HG03439 (cell line): ENCODE measurements around the gene RRP36.
"Not testable (repeated sequence)": the region's sequence is repeated elsewhere in the genome, so short reads cannot be mapped to it uniquely, and the experiment has no call there.

ENCODE experiments used
- ATAC-seq: cut with Tn5 transposase; IDR thresholded peaks from one replicate; pipeline ENCODE4 v1.9.1; 2021; ENCODE audit warnings: mild to moderate bottlenecking, moderate library complexity; ENCODE audit not compliant: unreplicated experiment

The RRP36 gene

DNA sequence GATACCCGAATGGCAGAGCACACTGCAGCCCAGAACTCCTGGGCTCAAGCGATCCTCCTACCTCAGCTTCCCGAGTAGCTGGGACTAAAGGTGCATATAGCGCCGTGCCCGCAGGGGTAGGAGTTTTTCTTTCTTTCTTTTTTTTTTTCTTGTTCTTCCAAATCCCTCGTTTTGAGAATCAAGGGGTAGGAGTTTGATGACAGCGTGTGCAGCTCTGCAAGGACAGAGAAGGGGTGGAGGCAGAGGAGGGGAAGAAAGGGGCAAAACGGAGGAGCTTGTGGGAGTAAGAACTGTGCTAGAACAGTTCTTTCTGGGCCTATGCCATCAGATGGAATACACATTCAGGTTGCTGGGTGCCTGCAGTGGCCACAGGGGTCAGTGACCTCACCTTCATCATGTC lies 15.3 kb downstream of the RRP36 start:
- ATAC-seq = no peak

DNA sequence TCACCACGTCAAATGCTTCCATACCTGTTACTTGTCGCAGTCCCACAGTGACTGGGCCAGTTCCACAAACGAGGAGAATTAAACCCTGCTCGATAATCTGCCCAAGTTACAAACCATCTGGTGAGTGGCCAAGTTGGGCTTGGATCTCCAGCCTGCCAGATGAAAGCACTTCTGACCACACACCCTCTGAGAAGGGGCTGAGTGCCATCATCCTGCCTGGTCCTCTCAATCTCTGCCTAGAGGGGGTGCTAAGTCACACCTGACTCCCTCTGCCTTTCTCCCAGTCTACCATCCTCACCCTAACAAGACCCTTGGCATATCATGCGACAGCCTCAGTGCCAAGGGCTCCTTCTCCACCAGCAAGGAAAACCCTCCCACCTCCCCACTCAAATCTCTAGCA lies 15.8 kb downstream of the RRP36 start:
- no peak for ATAC-seq

DNA sequence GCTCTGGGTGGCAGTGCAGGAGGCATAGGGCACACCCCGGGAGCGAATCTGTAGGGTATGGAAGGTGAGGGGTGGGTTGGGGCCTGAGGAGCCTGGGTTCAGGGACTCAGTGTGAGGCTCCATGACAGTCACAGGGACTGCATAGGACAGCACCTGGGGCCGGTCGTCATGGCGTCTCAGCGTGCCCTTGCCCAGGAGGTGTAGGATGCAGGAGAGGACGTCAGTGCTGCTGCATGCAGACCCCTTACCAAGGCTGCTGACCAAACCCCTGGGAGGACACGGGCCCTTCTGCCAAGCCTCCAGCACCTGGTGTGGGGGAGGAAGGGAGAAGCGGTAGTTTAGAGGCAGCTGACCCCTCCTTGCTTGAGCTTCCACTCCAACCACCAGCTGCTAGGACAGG lies 16.3 kb downstream of the RRP36 start:
- ATAC-seq = no peak

DNA sequence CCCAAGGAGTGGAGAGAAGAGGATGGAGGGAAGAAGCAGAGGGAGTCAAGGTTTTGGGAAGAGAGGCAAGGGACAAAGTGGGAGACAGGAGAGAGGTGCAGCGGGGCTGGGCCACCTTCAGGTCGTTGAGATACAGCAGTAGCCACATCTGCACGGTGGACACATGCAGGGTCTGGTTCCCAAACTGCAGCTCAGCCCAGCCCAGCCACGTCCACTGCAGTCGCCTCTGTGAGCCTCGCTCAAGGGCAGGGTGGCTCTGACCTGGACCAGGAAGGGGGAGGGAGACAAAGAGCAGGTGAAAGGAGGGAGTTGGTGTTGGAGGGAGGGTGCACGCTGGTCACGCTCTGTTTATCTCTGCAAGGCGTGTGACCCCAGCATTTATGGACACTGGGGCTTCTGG lies 17.3 kb downstream of the RRP36 start:
- ATAC-seq = no peak

DNA sequence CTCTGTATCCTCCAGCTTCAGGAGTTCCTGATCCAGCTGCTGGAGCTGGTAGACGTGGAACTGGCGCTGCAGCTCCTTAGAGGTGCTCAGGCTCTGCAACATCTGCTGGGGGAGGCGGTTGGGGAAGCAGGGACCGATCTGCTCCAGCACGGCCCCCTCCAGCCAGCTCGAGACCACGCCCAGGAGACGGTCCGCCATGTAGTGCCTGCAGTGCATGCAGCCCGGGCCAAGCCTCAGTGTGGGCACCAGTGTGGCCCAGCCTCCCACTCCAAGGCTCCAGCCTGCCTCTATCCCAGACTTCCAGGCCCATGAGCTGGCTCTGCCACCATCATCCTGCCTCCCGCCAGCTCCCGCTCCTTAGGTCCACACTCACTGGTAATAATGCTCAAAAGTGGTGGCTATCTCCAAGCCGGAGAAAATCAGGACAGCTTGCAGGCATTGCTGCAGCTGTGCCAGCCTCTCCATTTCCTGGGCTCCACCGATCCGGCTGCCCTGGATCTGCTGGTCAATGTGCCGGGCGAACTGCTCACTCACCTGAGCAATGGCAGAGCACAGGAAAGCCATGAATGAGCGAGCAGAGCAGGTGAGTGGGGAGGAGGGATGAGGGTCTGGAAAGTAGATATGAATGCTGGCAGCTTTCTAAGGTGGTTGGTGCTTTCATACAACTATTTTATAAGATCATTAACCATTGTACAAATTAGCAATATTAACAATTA lies 19.3 kb downstream of the RRP36 start:
- ATAC-seq = no peak

DNA sequence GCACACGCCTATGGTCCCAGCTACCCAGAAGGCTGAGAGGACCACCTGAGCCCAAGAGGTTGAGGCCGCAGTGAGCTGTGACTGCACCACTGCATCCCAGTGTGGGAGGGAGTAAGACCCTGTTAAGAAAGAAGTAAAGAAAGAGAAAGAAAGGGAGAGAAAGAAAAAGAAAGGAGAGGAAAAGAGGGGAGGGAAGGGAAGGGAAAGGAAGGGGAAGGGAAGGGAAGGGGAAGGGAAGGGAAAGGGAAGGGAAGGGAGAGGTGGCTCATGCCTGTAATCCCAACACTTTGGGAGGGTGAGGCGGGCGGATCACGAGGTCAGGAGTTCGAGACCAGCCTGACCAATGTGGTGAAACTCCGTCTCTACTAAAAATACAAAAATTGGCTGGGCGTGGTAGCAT lies 20.1 kb downstream of the RRP36 start:
- not testable (repeated sequence) for ATAC-seq

DNA sequence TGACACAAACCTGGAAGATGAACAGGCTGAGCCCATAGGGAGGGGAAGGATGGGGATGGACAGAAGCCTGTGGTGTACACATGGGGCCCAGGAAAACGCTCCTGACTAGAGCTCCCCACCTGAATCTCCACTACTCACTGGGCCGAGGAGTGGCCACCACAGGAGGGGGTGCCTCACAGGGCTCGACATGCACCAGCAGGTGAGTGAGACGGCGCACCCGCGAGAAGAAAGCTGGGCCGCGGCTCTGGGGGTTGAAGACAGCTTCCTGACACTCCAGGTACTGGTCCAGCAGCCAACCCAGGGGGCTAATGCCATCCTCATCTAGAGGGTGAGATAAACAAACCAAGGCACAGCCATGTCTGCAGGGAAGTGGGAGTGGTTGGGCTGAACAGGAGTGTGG lies 21.9 kb downstream of the RRP36 start:
- no peak for ATAC-seq

DNA sequence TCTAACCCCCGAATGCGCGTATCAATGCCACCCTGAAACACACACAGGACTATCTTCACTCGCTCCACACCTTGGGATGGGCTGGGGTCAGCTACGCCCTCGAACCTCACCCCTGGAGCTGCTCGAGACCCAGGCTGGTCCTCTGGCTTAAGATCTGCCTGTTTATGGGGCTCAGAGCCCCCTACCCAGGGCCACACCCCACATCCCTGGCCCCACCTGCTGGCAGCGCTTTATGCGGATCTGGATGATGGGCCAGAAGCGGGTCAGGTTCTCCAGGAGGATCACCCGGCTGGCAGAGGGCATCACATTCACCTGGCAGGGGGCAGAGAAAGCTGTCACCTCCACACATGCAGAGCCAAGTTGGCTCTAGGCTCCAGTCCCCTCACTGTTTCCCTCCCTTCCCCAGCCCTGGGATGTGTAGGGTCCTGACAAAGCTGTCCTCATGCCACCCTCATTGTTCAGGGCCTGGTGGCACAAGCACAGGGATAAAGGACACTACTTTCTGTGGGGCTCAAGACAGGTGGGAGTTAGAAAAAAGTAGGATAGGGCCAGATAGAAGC lies 24.0 kb downstream of the RRP36 start:
- no peak for ATAC-seq

DNA sequence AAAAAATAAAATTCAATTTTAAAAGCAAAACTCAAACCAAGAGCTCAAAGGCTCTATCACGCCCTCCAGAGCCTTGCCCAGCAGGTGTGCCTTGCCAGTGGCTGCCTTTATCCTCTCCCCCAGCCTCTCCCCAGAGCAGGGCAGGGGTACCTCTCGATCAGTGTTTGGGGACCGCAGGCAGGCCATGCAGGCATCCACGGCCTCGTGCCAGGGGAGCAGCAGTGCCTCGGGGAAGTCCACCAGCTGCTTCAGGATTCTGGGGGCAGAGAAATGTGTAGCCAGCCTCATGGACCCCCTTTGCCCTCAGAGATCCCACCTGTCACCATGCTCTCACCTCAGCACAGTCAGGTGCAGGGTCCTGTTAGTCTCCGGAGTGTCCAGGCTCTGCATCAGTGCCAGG lies 26.6 kb downstream of the RRP36 start:
- no peak for ATAC-seq

DNA sequence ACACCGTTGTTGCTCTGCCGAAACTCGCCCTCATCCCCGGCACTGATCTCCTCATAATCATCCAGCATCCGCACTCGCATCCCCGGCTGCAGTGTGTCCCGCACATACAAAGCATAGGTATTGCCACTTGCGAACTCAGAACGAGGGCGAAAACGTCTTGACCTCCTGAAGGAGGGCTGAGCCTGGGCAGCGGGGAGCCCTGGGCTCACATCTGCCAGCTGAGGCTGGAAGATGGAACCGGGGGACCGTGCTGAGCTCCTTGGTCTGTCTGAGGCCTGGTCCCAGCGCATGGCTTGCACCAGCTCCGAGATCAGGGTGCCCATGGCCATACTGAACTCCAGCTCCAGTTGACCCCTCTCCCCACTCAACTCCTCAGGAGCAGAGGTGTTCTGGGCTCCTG lies 29.6 kb downstream of the RRP36 start:
- no peak for ATAC-seq

DNA sequence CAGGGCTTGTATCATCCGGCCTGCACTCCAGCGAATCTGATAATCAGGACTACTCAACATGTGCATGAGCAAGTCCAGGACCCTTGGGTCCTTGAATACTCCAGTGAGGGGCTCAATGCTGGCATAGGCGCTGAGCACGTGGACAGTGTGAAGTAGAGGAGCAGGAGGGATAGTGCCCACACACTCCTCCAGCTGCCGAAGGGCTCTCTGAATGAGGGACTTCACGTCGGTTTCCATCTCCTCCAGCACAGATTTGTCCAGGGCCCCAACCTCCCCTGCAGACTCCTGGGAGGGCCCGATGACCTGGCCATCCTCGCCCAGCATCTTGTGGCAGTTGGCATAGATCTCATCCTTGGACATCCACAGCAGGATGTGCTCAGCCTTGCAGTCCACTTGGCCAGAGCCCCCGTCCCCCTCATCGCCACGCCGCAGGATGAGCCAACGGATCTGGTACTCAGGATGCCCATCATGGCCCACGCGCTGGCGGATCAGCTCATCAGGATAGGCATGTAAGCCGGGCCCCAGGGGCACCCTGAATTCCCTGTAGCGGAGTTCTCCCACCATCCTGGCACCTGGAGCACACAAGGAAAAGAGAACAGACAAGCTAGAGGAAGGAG lies 30.9 kb downstream of the RRP36 start:
- ATAC-seq = no peak

DNA sequence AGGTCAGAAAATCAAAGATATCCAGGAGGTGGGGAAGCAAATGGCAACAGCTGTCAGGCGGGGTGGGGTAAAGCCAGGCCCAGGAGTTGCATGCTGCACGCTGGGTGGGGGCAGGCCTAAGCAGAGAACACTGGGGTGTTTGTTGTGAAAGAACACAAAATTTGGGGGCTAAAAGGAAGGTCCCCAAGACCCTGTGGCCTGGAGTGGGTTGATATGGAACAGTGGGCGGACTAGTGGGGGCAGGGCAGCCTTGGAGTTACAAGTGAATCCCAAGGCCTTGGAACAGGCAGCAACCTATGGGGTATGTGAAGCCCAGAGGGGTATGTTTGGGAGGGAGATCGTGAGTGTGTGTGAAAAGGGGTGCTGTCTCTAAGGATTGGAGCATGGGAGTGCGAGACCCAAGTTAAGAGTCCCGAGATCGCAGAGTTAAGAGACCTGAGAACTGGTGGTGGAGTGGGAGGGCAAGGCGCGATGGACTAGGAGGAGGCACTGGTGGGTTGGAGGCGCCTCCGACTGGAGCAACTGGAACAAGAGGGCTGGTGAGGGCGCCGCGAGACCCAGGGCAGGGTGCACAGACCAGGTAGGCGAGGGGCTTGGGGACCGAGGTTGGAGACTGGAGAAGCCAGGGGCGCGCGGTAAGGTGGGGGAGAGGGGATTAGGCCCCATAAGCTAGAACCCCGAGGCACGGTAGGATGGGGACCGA lies 31.6 kb downstream of the RRP36 start:
- peak; percentile 4 for ATAC-seq

DNA sequence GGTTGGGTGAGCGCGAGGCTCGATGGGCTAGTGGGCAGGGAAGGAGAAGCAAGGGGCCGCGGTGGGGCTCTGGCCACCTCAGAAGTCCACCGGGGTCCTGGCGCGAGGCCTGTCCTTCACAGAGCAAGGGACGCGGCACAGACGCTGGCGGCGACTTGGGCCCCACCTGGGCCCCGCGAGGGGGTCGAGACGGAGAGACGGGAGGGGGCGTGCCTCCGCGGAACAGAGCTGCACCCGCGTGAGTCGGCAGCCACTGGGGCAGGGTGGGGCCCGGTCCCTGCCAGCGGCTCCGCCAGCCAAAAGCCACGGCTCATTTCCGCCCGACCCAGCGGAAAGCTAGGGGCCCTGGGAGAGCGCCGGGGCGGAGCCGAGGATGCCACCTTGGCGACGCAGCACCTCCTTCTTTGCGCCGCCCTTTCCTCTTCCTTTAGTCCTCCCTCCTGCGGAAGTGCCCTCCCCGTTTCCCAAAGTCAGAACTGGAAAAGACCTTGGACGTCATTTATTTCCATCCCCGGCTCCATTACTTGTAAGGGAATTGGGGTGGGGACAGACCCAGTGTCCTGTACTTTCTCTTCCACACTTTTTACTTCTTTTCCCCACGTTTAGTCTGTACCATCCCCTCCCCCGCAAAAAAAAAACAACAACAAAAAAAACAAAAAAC lies 32.3 kb downstream of the RRP36 start, which contains the start of gene CUL7:
CUL7 (minus strand) TSS at position 307 of the 661 bp plus-strand sequence. CDS start 1,063 bp downstream, outside the sequence.
- peak; percentile 78 for ATAC-seq

DNA sequence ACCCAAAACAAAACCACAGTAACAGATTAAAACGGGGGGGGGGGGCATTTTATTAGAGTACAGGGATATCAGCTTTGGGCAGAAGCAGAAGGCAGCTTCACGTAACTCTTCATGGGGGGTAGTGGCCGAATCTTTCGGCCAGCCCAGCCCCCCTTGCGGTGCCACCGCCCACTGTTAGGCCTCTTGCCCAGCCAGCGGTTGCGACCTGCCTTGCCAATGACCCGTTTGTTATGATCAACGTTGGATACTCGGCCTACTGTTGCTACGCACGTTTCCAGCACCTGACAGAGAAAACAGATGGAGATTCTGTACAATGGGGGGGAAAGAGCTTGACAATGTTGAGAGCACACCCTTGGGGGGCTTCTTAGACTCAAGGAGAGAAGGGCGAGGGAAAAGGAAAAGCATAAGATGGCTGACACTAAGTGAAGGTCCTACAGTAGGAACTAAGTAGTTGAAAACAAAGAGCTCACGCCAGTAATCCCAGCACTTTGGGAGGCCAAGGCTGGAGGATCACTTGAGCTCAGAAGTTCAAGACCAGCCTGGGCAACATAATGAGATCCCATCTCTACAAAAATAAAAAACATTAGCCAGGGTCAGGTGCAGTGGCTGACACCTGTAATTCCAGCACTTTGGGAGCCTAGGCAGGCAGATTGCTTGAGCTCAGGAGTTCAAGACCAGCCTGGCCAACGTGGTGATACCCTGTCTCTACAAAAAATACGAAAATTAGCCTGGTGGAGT lies 33.0 kb downstream of the RRP36 start:
- ATAC-seq = no peak

DNA sequence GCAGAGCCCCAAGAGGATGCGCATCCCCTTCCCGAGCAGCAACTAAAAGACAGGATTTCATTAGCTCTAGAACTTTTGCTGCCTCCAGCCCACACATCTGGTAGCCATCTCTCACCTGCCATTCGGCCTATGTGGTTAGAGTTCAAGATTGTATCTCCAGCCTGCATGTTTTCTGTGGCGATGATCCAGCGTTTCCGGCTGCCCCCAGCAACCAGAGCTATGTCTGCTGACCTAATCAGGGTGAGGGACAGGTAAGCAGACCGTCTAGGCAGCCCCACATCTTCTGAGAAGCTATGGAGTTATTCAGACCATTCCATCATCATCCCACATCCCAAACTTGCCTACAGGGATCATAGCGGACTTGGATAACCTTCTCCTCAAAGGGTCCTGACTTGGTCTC lies 34.5 kb downstream of the RRP36 start:
- ATAC-seq = no peak

DNA sequence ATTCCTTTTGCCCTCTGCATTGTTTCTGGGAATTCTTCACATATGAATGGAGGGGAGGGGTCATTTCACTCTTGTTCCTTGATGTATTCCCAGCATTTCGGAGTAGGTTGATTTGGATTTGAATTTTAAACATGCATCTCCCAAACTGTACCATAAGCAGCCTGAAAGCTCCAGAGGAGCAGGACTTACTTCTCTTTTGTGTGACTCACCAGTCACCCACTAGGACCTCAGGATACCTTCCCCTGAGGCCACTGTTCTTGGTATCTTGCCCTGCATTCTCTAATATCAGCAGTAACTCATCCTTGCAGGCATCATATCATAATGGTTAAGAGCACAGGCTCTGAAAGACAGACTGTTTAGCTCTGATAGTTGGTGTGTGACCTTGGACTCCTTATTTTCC lies 37.1 kb downstream of the RRP36 start:
- no peak for ATAC-seq

DNA sequence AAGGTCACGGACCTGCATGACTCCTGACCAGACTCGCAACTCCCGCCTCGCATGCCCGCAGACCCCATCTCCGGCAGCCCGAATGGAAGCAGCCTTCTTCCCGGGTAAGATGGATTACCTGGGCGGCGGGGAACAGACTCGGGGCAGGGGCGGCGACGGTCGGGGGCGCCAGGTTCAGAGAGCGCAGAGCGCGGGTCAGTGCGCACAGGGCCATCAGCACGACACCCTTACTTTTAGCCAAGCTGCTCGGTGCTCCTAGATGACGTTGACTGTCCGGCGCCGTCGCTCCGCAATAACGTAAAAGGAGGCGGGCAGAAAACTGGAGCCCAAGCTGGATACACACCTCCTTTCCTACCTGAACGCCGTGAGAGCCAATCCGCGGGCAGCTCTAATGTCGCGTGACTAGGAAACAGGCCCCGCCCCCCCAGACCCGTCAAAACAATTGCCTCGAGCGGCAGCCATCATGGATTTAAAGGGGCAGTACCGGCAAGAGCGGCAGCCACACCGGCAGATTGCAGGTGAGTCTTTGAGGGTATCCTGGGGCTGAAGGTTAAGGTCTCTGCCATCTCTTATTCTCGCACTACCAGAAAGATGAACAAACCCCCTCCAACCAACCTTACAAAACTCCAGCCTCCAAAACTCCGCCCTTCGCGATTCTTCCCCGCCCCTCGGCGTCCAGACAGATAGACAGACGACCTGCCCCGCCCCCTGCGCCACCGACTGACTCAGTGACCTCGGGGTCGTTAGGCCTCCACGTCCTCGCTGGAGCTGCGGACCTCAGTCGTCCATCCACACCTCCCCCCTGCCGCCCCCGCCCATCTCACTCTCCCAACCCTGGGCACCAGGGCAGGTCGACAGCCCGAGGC lies 38.0 kb downstream of the RRP36 start, which contains the start of the genes KLC4 and MRPL2:
KLC4 (plus strand) TSS at position 464 of the 866 bp plus-strand sequence. CDS start 1,705 bp downstream, outside the sequence.
MRPL2 (minus strand) TSS at position 267 of the 866 bp plus-strand sequence; CDS start at position 214, 53 bp downstream.
- ATAC-seq = peak; percentile 90

DNA sequence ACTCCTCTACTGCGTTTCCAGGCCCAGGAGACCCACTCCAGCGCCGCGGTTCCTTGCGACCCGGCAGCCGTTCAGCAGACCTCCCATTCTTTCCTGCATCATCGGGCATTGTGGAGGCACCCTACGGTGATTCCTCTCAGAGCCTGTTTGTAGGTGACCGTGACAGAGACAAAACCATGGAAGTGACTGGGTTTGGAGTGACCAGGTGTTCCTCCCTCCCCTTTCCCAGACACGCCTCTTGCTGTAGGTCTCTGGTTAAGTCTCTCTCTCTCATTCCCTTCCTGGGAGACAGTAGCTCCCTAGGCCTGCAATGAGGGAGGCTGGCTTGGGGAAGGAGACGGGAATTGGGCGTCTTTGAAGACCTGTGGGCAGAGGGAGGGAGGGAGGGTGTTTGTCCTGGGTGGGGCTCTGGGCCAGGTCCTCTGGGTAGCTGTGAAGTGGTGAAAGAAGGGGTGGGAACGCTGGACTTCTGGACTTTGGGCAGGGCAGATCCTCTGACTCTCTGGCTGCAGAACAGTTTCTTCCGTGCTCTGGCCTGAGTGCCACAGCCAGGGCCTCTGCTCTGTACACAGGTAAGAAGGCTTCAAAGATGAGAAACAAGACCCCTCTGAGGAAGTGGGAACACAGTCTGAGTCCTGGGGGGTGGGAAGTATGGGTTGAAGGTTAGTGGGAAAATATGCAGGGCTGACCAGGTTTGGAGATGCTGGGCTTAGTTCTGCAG lies 38.8 kb downstream of the RRP36 start:
- no peak for ATAC-seq
